Caco-2 (cell line): ENCODE results near the gene HMGB1. TPM values are rescaled to one million over a fixed set of nuclear protein-coding genes. Genes with fewer than 3 reads are reported as not detected.

Experiments used
- BruUV-seq: library from RNA; stranded (reverse); fragments of 400-500 nt; replicated peaks from 2 replicates; lab custom pipeline; 2021; lab: Mats Ljungman, UMichigan
- CTCF ChIA-PET: fragments of 300-600 bp; sonication (Branson Sonifier 250); formaldehyde crosslinking; loops from one replicate; lab custom pipeline; 2022; ENCODE audit warnings: antibody characterized with exemption; lab: Charles Lee
- POLR2A ChIA-PET: fragments of 300-600 bp; sonication (Branson Sonifier 250); formaldehyde crosslinking; loops from one replicate; lab custom pipeline; 2022; ENCODE audit warnings: antibody characterized with exemption; lab: Charles Lee
- DNase-seq, 2 experiments: peaks; one replicate each; pipeline versions ENCODE4 v3.0.0 to v3.0.0-alpha.2; 2020 to 2022
- H3K27me3 ChIP-seq: replicated peaks from 2 replicates; pipeline ENCODE4 v1.6.0; 2011; ENCODE audit warnings: low read length; ENCODE audit not compliant: control insufficient read depth, insufficient read depth
- H3K36me3 ChIP-seq: 2 replicates; pipeline ENCODE4 v1.5.1; 2011; ENCODE audit warnings: low read length; ENCODE audit not compliant: control insufficient read depth, insufficient read depth
- H3K4me1 ChIP-seq: fragments of 250-450 bp; sonication (Bioruptor Pico); 2 replicates; pipeline ENCODE4 v1.5.1; 2020; ENCODE audit warnings: mild to moderate bottlenecking
- H3K4me3 ChIP-seq: 2 replicates; pipeline ENCODE4 v1.5.1; 2011; ENCODE audit warnings: low read depth, mild to moderate bottlenecking, control low read depth, low read length
- H3K9me3 ChIP-seq: fragments of 250-450 bp; sonication (Bioruptor Pico); 2 replicates; pipeline ENCODE4 v1.5.1; 2020; ENCODE audit warnings: mild to moderate bottlenecking, moderate library complexity
- H3K27ac Mint-ChIP-seq: one replicate; pipeline ENCODE4 v1.8.0; 2022; ENCODE audit warnings: mixed read lengths; ENCODE audit not compliant: unreplicated experiment
- H3K27me3 Mint-ChIP-seq: one replicate; pipeline ENCODE4 v1.8.0; 2022; ENCODE audit warnings: mixed read lengths; ENCODE audit not compliant: insufficient read depth, unreplicated experiment
- H3K36me3 Mint-ChIP-seq: one replicate; pipeline ENCODE4 v1.8.0; 2022; ENCODE audit warnings: mild to moderate bottlenecking, mixed read lengths; ENCODE audit not compliant: insufficient read depth, unreplicated experiment
- H3K4me1 Mint-ChIP-seq: one replicate; pipeline ENCODE4 v1.8.0; 2022; ENCODE audit warnings: low read depth, mixed read lengths; ENCODE audit not compliant: unreplicated experiment
- H3K4me3 Mint-ChIP-seq: one replicate; pipeline ENCODE4 v1.8.0; 2022; ENCODE audit warnings: mild to moderate bottlenecking, moderate library complexity, mixed read lengths; ENCODE audit not compliant: unreplicated experiment
- H3K9me3 Mint-ChIP-seq: one replicate; pipeline ENCODE4 v1.8.0; 2022; ENCODE audit warnings: mixed read lengths; ENCODE audit not compliant: unreplicated experiment
- intact Hi-C: fragments of 100-400 bp; cut with micrococcal nuclease; formaldehyde crosslinking; loops from one replicate; pipeline ENCODE4 v1.10.0; 2022; ENCODE audit not compliant: unreplicated experiment
- total RNA-seq: library from RNA; stranded (reverse); gene quantifications from 2 replicates; pipeline ENCODE4 v1.2.3, GENCODE V29; 2022
- TF ChIP-seq, protein P1 (sequence below), 2 experiments: fragments of 200-600 bp in 1 of 2; IDR thresholded peaks; 1 replicate in 1 of 2; 2 replicates in 1 of 2; pipeline versions ENCODE4 v1.5.1 to v1.8.0; 2011 to 2022; ENCODE audit warnings: antibody characterized with exemption in 1 of 2, control low read depth in 1 of 2, inconsistent platforms in 1 of 2, low read depth in 1 of 2, low read length in 1 of 2, mild to moderate bottlenecking in 1 of 2, moderate library complexity in 1 of 2; ENCODE audit not compliant: insufficient read depth in 1 of 2, severe bottlenecking in 1 of 2, unreplicated experiment in 1 of 2

The HMGB1 gene
- total RNA-seq, 1 experiment from 2014 or later: 598 TPM

- peaks cover 10% of the 10 kb centered on the region for H3K9me3 Mint-ChIP-seq
- H3K4me3 Mint-ChIP-seq: no peak overlapping the region
- no peaks in the 10 kb centered on the region for H3K36me3 Mint-ChIP-seq
- no peak for DNase-seq
- ChIA-PET CTCF (no interaction called here), POLR2A (no interaction called here)
- H3K4me1 Mint-ChIP-seq: no peaks in the 10 kb centered on the region
- H3K9me3 ChIP-seq: no peaks in the 10 kb centered on the region
- H3K4me1 ChIP-seq: no peaks in the 10 kb centered on the region
- H3K27me3 Mint-ChIP-seq: peaks cover 3% of the 10 kb centered on the region
- TF ChIP-seq, protein P1, sequence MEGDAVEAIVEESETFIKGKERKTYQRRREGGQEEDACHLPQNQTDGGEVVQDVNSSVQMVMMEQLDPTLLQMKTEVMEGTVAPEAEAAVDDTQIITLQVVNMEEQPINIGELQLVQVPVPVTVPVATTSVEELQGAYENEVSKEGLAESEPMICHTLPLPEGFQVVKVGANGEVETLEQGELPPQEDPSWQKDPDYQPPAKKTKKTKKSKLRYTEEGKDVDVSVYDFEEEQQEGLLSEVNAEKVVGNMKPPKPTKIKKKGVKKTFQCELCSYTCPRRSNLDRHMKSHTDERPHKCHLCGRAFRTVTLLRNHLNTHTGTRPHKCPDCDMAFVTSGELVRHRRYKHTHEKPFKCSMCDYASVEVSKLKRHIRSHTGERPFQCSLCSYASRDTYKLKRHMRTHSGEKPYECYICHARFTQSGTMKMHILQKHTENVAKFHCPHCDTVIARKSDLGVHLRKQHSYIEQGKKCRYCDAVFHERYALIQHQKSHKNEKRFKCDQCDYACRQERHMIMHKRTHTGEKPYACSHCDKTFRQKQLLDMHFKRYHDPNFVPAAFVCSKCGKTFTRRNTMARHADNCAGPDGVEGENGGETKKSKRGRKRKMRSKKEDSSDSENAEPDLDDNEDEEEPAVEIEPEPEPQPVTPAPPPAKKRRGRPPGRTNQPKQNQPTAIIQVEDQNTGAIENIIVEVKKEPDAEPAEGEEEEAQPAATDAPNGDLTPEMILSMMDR (IDR thresholded peaks at IDR 0.05; ENCODE audit: insufficient read depth in 1 of 2, low read depth in 1 of 2, low read length in 1 of 2, severe bottlenecking in 1 of 2, unreplicated experiment in 1 of 2): no peak
- H3K27me3 ChIP-seq: no peaks in the 10 kb centered on the region
- no TSS peak for BruUV-seq
- intact Hi-C loops: no loop called here
- no peak overlapping the region for H3K27ac Mint-ChIP-seq
- H3K36me3 ChIP-seq: no peaks in the 10 kb centered on the region
- no peak overlapping the region for H3K4me3 ChIP-seq
Measured at GRCh38 chr13:30509254-30510050, 43.7 kb upstream of the HMGB1 start.

GRCh38 chr13:30504081-30504480 is 38.3 kb upstream of the HMGB1 start:
- no peaks in the 10 kb centered on the region for H3K9me3 Mint-ChIP-seq
- H3K4me1 ChIP-seq: no peaks in the 10 kb centered on the region
- BruUV-seq: no TSS peak
- DNase-seq: no peak
- H3K27me3 ChIP-seq: no peaks in the 10 kb centered on the region
- H3K4me3 ChIP-seq: no peak overlapping the region
- H3K4me3 Mint-ChIP-seq: no peak overlapping the region
- ChIA-PET POLR2A (no interaction called here), CTCF (interaction anchor here (0.6 kb wide), 2 partner anchors 48 to 343 kb away, joined by 3 read pairs; no protein-coding TSS in a partner anchor)
- H3K4me1 Mint-ChIP-seq: no peaks in the 10 kb centered on the region
- intact Hi-C loops: no loop called here
- H3K36me3 Mint-ChIP-seq: no peaks in the 10 kb centered on the region
- H3K27me3 Mint-ChIP-seq: no peaks in the 10 kb centered on the region
- H3K27ac Mint-ChIP-seq: no peak overlapping the region
- no peaks in the 10 kb centered on the region for H3K36me3 ChIP-seq
- no peaks in the 10 kb centered on the region for H3K9me3 ChIP-seq
- TF ChIP-seq, protein P1 (IDR thresholded peaks at IDR 0.05; ENCODE audit: insufficient read depth in 1 of 2, low read depth in 1 of 2, low read length in 1 of 2, severe bottlenecking in 1 of 2, unreplicated experiment in 1 of 2): no peak

- Histone ChIP-seq H3K9me3 (no peaks in the 10 kb centered on the region), H3K4me1 (no peaks in the 10 kb centered on the region), H3K4me3 (no peak overlapping the region), H3K36me3 (no peaks in the 10 kb centered on the region), H3K27me3 (no peaks in the 10 kb centered on the region)
- BruUV-seq: no TSS peak
- no peak for DNase-seq
- H3K4me3 Mint-ChIP-seq: no peak overlapping the region
- POLR2A ChIA-PET: no interaction called here
- no peaks in the 10 kb centered on the region for H3K9me3 Mint-ChIP-seq
- TF ChIP-seq, protein P1 (IDR thresholded peaks at IDR 0.05; ENCODE audit: insufficient read depth in 1 of 2, low read depth in 1 of 2, low read length in 1 of 2, severe bottlenecking in 1 of 2, unreplicated experiment in 1 of 2): no peak
- no peaks in the 10 kb centered on the region for H3K36me3 Mint-ChIP-seq
- H3K4me1 Mint-ChIP-seq: no peaks in the 10 kb centered on the region
- H3K27ac Mint-ChIP-seq: no peak overlapping the region
- CTCF ChIA-PET: no interaction called here
- intact Hi-C loops: no loop called here
- H3K27me3 Mint-ChIP-seq: no peaks in the 10 kb centered on the region
Measured at GRCh38 chr13:30502237-30502636, 36.5 kb upstream of the HMGB1 start.
